KOPT-K1 (cell line): ENCODE data around the gene TRIM25.

Source experiments
- H3K27ac ChIP-seq: fragments of 200-600 bp; sonication (generic); 2 replicates; pipeline ENCODE4 v1.5.1; 2016; ENCODE audit warnings: antibody characterized with exemption, mild to moderate bottlenecking, low read depth, low read length; ENCODE audit not compliant: poor library complexity, severe bottlenecking
- H3K36me3 ChIP-seq: fragments of 200-600 bp; sonication (generic); 2 replicates; pipeline ENCODE4 v1.5.1; 2017; ENCODE audit warnings: antibody characterized with exemption, mild to moderate bottlenecking, low read length, moderate library complexity; ENCODE audit not compliant: insufficient read depth
- H3K9me3 ChIP-seq: fragments of 200-600 bp; sonication (generic); 2 replicates; pipeline ENCODE4 v1.5.1; 2017; ENCODE audit warnings: antibody characterized with exemption, low read length, mild to moderate bottlenecking; ENCODE audit not compliant: insufficient read depth, poor library complexity, severe bottlenecking

The TRIM25 gene

DNA sequence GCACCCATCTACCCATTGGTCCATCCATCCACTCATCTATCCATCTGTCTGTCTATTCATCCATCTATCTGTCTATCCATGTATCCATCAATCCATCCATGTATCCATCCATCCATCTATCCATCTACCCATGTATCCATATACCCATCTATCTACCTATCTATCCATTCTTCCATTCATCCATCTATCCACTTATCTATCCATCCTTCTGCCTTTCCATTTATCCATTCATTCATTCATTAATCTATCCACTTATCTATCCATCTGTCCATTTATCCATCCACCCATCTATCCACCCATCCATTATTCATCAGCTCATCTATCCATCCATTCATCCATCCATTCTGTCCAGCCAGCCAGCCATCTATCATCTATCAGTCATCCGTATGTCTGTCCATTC, 21.5 kb downstream of the TRIM25 start:
- Histone ChIP-seq H3K27ac (no peak overlapping the region), H3K9me3 (peaks cover 33% of the 10 kb centered on the region), H3K36me3 (peaks cover 100% of the 10 kb centered on the region)

DNA sequence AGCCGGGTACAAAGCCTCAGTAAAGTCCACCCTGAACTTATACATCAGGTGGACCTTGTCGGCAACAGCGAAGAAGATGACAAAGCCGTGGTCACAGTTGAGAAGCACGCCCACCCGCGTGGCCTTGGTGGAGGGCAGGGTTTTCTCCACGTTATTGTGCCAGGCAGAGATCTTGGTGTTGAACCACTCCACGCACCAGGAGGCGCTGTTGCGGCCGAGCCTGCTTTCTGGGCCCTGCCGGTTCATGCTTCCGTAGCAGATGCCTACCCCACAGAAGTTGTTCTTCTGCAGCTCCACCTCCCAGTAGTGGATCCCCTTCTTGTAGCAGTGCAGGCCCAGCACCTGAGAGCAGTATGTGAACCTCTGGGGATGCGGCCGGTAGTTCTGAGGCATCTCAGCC, 22.1 kb downstream of the TRIM25 start:
- peaks cover 33% of the 10 kb centered on the region for H3K9me3 ChIP-seq
- H3K27ac ChIP-seq = no peak overlapping the region
- H3K36me3 ChIP-seq = peaks cover 100% of the 10 kb centered on the region

DNA sequence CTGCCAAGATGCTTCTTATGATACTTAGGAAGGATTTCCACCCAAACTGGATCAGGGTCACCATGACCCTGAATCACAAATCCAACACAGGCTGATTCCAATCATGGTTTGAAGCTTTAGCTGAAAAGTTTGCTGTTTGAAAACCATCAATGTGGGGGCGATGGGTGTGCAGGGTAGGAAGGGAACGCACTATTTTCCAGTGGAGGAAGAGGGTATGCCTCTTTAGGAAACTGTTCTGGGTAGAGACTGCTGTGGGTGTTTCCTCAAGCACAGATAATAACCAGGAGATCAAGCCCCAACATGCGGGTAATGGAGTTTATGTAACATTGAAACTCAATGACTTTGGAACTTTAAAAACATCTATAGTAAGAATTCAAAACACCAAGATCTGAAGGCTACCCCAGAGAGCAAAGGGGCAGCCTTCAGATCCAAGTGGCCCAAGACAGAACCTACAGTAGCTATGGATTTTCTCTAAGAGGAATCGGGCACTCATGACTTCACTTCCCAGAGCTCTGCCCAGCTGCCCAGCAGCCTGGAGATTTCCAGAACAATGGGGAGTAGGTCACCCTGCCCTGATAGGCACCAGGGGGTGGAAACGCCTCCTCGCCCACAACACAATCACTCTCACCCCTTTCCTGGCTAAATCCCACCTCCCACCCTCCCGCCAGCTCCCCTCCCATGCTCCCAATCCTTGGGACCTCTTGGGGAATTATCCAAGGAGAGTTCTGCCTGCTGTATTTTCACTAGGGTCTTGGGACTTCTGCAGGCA, 22.8 kb downstream of the TRIM25 start:
- Histone ChIP-seq H3K9me3 (peaks cover 33% of the 10 kb centered on the region), H3K36me3 (peaks cover 100% of the 10 kb centered on the region), H3K27ac (no peak overlapping the region)

DNA sequence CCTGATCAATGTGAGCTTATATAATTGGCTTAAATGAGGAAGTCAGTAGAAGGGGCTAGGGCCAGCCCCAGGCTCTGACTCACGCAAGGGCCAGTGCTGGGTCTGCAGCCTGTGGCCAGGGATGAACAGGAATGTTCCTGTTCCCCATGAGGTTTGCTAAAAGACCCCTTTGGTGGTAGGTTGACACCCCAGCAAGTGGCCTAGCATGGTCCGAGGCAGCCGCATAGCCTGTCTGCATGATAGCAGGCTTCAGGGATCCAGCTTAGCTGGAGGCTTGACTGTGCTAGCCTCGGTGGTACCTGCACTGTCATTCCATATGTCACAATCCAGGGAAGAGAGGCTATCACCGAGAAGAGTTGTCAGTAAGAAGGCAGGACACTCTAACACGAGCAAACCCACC, 23.5 kb downstream of the TRIM25 start:
- Histone ChIP-seq H3K9me3 (peaks cover 33% of the 10 kb centered on the region), H3K27ac (no peak overlapping the region), H3K36me3 (peaks cover 100% of the 10 kb centered on the region)

DNA sequence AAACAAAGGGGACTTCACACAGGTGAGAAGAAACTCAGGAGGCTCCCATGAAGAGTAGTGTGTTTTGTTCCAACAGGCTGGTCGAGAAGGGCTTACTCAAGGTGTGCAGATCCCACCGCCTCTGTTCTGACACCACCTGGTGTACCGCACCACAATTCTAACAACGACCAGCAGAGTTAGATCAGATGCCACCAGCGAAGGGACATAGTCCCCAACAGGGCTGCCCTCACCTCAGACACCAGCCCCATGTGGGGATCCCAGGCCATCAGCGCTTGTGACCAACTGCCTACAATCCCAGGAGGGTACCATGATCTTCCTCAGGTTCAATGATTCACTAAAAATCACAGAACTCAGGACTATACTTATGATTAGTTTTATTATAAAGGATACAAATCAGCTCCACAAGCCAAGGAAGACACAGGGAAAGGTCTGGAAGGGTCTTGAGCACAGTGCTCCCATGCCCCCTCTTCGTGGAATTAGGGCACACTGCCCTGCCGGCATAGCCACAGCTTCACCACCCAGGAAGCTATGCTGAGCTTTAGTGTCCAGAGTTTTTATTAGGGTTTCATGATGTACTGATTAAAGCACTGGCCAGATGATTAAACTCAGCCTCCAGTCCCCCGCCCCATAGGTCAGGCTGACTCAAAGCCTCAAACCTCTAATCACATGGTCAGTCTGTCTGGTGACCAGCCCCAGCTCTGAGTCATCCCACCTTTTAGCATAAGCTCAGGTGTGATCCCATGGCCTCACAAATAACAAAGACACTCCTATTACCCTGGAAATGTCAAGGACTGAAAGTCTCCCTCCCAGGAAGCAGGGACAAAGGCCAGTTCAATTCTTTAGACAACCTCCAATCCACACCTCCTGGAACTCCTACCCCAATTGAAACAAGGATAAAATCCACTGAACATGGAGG, 26.0 kb downstream of the TRIM25 start:
- Histone ChIP-seq H3K9me3 (peaks cover 33% of the 10 kb centered on the region), H3K27ac (no peak overlapping the region), H3K36me3 (peaks cover 87% of the 10 kb centered on the region)

DNA sequence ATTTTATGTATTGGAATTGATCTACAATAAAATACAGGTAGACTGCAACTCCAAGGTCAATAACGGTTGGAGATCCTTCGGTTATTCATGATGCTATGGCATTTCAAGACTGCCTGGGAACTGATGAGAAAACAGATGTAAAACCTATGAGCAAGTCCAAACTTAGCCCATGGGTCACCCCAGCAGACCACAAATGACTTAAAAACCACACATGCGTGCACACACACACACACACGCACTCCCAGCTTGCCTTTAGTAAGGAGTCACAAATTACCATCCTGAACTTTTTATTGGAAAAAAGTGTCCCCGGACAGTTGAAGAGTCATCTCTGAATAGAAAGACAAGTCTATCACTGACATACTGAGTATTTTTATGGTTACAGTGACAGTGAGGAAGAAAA, 26.7 kb downstream of the TRIM25 start:
- H3K9me3 ChIP-seq = peaks cover 33% of the 10 kb centered on the region
- peaks cover 80% of the 10 kb centered on the region for H3K36me3 ChIP-seq
- no peak overlapping the region for H3K27ac ChIP-seq

DNA sequence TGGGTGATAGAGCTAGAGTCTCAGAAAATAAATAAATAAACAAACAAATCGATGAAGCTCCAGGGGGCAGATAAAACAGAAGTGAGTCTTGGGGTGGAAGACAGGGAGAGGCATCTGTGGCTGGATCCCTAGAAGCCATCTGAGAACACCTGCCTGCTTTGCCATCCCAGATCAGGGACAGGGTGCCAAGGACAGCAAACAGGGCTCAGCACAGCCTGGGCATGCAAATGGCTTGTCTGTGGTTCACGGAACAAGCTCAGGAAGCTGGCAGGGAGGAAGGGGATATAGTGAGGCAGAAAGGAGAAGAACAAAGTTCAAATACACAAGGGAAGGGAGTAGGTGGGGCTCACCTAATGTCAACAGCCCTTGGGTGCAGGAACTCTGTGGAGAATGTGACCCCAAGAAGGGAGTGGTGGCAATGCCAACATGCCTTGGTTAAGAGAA, 27.5 kb downstream of the TRIM25 start:
- peaks cover 72% of the 10 kb centered on the region for H3K36me3 ChIP-seq
- no peak overlapping the region for H3K27ac ChIP-seq
- H3K9me3 ChIP-seq = peaks cover 33% of the 10 kb centered on the region

DNA sequence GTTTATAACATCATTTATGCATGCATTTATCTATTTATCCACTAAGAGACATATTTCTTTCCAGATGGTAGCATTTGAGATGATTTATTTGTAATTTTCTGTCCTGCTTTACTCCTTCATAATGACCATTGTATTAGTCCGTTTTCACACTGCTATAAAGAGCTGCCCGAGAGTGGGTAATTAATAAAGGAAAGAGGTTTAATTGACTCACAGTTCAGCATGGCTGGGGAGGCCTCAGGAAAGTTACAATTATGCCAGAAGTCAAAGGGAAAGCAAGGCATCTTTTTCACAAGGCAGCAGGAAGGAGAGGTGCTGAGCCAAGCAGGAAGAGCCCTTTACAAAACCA, 28.6 kb downstream of the TRIM25 start:
- Histone ChIP-seq H3K27ac (no peak overlapping the region), H3K9me3 (peaks cover 28% of the 10 kb centered on the region), H3K36me3 (peaks cover 62% of the 10 kb centered on the region)

DNA sequence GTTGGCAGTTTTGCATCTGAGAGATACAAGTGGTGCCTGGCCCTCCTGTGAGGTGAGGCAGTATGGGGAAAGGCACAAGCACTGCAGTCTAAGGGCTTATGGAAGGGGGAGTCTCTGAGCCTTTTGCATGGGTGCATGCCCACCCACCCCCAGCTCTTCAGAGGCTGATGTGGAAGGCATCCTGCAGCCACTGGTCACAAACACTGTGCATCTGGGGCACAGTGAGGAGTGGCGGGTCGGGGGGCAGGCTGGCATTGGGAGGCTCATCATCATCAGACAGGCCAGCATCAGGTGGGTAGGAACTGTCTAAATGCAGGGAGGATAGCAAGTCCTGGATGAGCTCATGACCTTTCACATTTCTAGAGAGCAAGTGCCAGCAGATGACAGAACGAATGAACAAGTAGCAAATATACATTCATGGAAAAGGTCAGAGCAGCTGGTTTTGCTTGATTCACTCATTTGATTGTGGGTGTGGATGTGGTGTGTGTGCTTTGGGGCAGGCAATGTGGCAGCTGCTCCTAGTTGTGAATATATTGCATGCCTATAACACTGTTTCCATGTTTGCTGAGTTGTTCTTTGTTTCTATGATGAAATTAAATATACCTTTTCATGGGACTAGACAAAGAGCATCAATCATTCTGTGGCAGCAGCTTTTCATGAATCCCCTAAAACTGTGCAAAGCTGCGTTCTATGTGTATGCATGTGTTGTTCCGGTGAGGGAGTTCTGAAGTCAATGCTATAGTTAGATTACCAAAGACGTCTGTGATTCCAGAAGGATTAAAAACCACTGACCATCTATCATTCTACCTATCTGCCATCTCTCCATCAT, 29.2 kb downstream of the TRIM25 start:
- Histone ChIP-seq H3K27ac (no peak overlapping the region), H3K36me3 (peaks cover 56% of the 10 kb centered on the region), H3K9me3 (peaks cover 22% of the 10 kb centered on the region)

DNA sequence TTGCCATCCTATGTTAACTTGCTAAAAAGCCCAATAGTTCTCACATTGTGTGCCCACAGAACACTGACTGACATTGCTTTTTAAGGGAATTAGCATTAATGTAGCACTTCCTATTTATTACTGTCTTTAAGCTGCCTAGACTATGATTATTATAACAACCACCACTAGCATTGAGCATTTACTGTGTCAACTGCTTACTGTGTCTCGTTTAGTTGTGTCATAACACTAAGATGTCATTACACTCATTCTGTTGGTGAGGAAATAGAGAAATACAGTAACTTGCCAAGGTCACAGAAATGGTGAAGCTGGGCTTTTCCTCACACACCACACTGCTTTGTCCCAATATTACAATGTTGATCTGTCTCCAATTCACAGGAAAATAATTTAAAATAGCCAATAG, 30.2 kb downstream of the TRIM25 start:
- Histone ChIP-seq H3K9me3 (peaks cover 11% of the 10 kb centered on the region), H3K27ac (no peak overlapping the region), H3K36me3 (peaks cover 45% of the 10 kb centered on the region)

DNA sequence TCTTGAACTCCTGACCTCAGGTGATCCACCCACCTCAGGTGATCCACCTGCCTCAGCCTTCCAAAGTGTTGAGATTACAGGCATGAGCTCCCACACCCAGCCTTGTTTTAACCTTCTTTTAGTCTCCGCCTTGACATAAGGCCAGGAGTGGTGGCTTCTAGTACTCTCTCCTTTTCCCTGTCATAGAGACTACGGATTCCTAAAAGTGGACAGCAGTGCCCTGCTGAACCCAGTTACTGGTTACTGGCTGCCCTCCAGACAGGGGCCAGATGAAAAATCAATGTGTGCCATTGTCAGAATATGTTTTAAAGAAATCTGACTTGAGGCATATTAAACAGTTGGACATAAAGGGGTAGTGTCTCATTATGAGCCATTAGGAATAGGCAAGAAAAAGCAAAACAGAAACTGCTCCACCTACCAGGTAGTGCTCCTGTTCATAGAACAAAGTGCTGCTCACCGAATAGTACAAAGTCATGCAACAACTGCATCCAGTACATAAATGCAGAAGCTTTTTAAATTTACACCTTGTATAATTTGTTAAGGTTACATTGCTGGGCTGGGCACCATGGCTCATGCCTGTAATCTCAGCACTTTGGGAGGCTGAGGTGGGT, 32.1 kb downstream of the TRIM25 start:
- Histone ChIP-seq H3K36me3 (peaks cover 27% of the 10 kb centered on the region), H3K9me3 (no peaks in the 10 kb centered on the region), H3K27ac (no peak overlapping the region)

DNA sequence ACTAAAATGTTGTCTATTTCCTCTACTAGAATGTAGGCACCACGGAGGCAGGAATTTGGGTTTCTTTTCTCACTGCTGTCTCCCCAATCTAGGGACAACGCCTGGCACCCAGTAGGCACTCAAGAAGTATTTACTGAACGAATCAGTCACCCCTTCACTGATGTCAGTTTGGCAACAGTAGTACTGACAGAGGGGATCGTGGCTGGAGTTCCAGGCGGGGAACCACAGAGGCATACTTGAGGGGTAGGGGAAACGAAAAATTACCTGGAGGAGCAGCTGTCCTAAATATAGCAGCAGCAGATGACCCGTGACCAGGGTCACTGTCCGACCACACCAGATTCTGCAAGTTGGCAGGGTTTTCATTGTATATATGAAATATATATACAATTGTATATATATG, 33.3 kb downstream of the TRIM25 start:
- Histone ChIP-seq H3K27ac (no peak overlapping the region), H3K9me3 (no peaks in the 10 kb centered on the region), H3K36me3 (peaks cover 15% of the 10 kb centered on the region; the same call in 1 of the 2 replicates)

DNA sequence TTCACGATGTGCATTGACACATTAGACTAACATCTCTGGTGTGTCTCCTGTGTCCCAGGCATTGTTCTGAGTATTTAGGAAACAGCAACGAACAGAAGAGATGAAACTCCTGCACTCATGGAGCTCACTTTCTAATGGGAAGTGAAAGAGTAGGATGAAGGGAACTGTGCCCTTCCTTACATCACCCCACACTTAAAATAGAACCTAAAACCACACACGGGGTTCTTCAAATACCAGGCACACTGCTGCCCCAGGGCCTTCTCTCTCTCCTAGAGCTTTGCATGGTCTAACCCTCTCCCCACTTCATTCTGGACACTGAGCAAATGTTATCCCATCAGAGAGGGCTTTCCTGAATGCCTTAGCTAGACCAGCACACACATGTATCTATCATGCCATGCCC, 33.7 kb downstream of the TRIM25 start:
- peaks cover 11% of the 10 kb centered on the region; the same call in 1 of the 2 replicates for H3K36me3 ChIP-seq
- no peaks in the 10 kb centered on the region for H3K9me3 ChIP-seq
- H3K27ac ChIP-seq = no peak overlapping the region

DNA sequence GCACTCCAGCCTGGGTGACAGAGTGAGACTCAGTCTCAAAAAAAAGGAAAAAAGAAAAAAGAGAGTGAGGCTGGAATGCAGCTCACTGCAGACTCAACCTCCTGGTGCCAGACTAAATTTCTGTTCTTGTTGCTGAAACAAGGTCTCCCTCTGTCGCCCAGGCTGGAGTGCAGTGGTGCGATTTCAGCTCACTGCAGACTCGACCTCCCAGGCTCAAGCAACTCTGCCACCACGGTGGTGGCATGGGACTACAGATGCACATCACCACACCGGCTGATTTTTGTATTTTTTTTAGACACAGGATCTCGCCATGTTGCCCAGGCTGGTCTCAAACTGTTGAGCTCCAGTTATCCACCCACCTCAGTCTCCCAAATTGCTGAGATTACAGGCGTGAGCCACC, 34.6 kb downstream of the TRIM25 start:
- peaks cover 2% of the 10 kb centered on the region; the same call in 1 of the 2 replicates for H3K36me3 ChIP-seq
- no peak overlapping the region for H3K27ac ChIP-seq
- no peaks in the 10 kb centered on the region for H3K9me3 ChIP-seq
